ENCODE results near the gene GNA15.

DNA sequence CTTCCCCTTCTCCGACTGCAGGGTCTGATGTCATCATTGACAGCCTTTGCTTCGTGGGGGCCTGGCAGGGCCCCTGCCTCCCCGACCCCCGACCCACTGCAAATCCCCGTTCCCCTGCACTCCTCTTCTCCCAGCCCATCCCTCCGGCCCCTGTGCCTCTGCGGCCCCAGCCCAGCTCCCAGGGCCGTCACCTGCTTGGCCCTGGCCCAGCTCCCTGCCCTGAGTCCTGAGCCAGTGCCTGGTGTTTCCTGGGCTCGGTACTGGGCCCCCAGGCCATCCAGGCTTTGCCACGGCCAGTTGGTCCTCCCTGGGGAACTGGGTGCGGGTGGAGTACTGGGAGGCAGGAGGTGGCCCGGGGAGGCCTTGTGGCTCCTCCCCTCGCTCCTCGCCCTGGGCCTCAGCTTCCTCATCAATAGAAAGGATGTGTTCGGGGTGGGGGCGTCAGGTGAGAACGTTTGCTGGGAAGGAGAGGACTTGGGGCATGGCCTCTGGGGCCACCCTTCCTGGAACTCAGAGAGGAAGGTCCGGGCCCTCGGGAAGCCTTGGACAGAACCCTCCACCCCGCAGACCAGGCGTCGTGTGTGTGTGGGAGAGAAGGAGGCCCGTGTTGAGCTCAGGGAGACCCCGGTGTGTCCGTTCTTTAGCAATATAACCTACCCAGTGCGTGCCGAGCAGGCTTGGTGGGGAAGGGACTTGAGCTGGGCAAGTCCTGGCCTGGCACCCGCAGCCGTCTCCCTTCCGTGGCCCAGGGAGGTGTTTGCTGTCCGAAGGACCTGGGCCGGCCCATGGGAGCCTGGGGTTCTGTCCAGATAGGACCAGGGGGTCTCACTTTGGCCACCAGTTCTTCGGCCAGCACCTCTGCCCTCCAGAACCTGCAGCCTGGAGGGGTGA lies 72.7 kb downstream of the GNA15 start:
- TF ChIP-seq ZNF707 (tag by site-specific recombination; IDR thresholded peaks at IDR 0.05): no peak
- TF ChIP-seq ZNF785 (tag by site-specific recombination; IDR thresholded peaks at IDR 0.05): no peak
- TF ChIP-seq, protein P1, sequence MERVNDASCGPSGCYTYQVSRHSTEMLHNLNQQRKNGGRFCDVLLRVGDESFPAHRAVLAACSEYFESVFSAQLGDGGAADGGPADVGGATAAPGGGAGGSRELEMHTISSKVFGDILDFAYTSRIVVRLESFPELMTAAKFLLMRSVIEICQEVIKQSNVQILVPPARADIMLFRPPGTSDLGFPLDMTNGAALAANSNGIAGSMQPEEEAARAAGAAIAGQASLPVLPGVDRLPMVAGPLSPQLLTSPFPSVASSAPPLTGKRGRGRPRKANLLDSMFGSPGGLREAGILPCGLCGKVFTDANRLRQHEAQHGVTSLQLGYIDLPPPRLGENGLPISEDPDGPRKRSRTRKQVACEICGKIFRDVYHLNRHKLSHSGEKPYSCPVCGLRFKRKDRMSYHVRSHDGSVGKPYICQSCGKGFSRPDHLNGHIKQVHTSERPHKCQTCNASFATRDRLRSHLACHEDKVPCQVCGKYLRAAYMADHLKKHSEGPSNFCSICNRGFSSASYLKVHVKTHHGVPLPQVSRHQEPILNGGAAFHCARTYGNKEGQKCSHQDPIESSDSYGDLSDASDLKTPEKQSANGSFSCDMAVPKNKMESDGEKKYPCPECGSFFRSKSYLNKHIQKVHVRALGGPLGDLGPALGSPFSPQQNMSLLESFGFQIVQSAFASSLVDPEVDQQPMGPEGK (tag by site-specific recombination; IDR thresholded peaks at IDR 0.05): no peak
- TF ChIP-seq ZFP3 (tag by site-specific recombination; IDR thresholded peaks at IDR 0.05; ENCODE audit: low read depth): no peak
- no peak for TF ChIP-seq ZNF777 (tag by site-specific recombination; IDR thresholded peaks at IDR 0.05; ENCODE audit: borderline replicate concordance)
- TF ChIP-seq ZBTB1 (tag by site-specific recombination; IDR thresholded peaks at IDR 0.05): no peak
- TF ChIP-seq, protein P2, sequence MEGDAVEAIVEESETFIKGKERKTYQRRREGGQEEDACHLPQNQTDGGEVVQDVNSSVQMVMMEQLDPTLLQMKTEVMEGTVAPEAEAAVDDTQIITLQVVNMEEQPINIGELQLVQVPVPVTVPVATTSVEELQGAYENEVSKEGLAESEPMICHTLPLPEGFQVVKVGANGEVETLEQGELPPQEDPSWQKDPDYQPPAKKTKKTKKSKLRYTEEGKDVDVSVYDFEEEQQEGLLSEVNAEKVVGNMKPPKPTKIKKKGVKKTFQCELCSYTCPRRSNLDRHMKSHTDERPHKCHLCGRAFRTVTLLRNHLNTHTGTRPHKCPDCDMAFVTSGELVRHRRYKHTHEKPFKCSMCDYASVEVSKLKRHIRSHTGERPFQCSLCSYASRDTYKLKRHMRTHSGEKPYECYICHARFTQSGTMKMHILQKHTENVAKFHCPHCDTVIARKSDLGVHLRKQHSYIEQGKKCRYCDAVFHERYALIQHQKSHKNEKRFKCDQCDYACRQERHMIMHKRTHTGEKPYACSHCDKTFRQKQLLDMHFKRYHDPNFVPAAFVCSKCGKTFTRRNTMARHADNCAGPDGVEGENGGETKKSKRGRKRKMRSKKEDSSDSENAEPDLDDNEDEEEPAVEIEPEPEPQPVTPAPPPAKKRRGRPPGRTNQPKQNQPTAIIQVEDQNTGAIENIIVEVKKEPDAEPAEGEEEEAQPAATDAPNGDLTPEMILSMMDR (tag by site-specific recombination; IDR thresholded peaks at IDR 0.05): no peak
- no peak for TF ChIP-seq KLF17 (tag by site-specific recombination; IDR thresholded peaks at IDR 0.05)
- no peak for TF ChIP-seq ZNF776 (tag by site-specific recombination; IDR thresholded peaks at IDR 0.05; ENCODE audit: borderline replicate concordance)
- no peak for TF ChIP-seq ZNF629 (tag by site-specific recombination; IDR thresholded peaks at IDR 0.05)
- no peak for TF ChIP-seq ZBTB44 (tag by site-specific recombination; IDR thresholded peaks at IDR 0.05)
- TF ChIP-seq, protein P3, sequence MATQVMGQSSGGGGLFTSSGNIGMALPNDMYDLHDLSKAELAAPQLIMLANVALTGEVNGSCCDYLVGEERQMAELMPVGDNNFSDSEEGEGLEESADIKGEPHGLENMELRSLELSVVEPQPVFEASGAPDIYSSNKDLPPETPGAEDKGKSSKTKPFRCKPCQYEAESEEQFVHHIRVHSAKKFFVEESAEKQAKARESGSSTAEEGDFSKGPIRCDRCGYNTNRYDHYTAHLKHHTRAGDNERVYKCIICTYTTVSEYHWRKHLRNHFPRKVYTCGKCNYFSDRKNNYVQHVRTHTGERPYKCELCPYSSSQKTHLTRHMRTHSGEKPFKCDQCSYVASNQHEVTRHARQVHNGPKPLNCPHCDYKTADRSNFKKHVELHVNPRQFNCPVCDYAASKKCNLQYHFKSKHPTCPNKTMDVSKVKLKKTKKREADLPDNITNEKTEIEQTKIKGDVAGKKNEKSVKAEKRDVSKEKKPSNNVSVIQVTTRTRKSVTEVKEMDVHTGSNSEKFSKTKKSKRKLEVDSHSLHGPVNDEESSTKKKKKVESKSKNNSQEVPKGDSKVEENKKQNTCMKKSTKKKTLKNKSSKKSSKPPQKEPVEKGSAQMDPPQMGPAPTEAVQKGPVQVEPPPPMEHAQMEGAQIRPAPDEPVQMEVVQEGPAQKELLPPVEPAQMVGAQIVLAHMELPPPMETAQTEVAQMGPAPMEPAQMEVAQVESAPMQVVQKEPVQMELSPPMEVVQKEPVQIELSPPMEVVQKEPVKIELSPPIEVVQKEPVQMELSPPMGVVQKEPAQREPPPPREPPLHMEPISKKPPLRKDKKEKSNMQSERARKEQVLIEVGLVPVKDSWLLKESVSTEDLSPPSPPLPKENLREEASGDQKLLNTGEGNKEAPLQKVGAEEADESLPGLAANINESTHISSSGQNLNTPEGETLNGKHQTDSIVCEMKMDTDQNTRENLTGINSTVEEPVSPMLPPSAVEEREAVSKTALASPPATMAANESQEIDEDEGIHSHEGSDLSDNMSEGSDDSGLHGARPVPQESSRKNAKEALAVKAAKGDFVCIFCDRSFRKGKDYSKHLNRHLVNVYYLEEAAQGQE (tag by site-specific recombination; IDR thresholded peaks at IDR 0.05): no peak
- TF ChIP-seq YY1 (tag by site-specific recombination; IDR thresholded peaks at IDR 0.05): no peak
- no peak for TF ChIP-seq ZNF248 (tag by site-specific recombination; IDR thresholded peaks at IDR 0.05)
